Measurements from ENCODE around the gene COL13A1.

The COL13A1 gene

DNA sequence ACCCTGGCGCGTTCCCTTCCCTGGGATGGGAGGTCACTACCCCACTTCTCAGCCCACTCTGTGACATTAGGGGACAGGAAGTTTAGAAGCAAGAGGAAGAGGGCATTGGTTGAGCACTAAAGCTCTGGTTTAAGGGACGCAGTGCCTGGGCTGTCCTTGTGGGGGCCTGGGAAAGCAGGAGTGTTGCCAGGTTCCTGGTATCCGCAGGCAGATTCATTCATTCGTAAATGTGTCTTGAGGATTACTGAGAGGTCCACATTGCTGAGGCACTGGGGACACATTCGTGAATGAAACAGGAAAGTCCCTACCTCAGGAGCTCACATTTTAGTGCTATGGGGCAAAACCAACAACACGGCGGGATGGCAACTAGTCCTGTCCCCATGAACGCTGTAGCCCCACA lies 69.4 kb downstream of the COL13A1 start:
- TF ChIP-seq CSDC2 (CRISPR knock-in tag; IDR thresholded peaks at IDR 0.05) (no peak), SNAI2 (CRISPR knock-in tag; IDR thresholded peaks at IDR 0.05) (no peak), ZNF70 (CRISPR knock-in tag; IDR thresholded peaks at IDR 0.05) (no peak), BACH2 (CRISPR knock-in tag; IDR thresholded peaks at IDR 0.05; ENCODE audit: borderline replicate concordance) (no peak), ESRRG (CRISPR knock-in tag; IDR thresholded peaks at IDR 0.05) (no peak), ARNTL (CRISPR knock-in tag; IDR thresholded peaks at IDR 0.05; ENCODE audit: borderline replicate concordance, low read depth) (no peak), TOX (CRISPR knock-in tag; IDR thresholded peaks at IDR 0.05; ENCODE audit: borderline replicate concordance) (no peak), ZNF8 (CRISPR knock-in tag; IDR thresholded peaks at IDR 0.05) (no peak), TCF4 (CRISPR knock-in tag; IDR thresholded peaks at IDR 0.05; ENCODE audit: borderline replicate concordance) (no peak), PPARA (CRISPR knock-in tag; IDR thresholded peaks at IDR 0.05; ENCODE audit: borderline replicate concordance) (no peak), RARB (CRISPR knock-in tag; IDR thresholded peaks at IDR 0.05) (no peak), ZC3H10 (CRISPR knock-in tag; IDR thresholded peaks at IDR 0.05) (no peak), ZFP30 (CRISPR knock-in tag; IDR thresholded peaks at IDR 0.05) (no peak), ZFP3 (CRISPR knock-in tag; IDR thresholded peaks at IDR 0.05) (no peak), GLIS3 (CRISPR knock-in tag; IDR thresholded peaks at IDR 0.05) (no peak)
- TF ChIP-seq, protein P1, sequence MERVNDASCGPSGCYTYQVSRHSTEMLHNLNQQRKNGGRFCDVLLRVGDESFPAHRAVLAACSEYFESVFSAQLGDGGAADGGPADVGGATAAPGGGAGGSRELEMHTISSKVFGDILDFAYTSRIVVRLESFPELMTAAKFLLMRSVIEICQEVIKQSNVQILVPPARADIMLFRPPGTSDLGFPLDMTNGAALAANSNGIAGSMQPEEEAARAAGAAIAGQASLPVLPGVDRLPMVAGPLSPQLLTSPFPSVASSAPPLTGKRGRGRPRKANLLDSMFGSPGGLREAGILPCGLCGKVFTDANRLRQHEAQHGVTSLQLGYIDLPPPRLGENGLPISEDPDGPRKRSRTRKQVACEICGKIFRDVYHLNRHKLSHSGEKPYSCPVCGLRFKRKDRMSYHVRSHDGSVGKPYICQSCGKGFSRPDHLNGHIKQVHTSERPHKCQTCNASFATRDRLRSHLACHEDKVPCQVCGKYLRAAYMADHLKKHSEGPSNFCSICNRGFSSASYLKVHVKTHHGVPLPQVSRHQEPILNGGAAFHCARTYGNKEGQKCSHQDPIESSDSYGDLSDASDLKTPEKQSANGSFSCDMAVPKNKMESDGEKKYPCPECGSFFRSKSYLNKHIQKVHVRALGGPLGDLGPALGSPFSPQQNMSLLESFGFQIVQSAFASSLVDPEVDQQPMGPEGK (CRISPR knock-in tag; IDR thresholded peaks at IDR 0.05; ENCODE audit: borderline replicate concordance) = no peak
- TF ChIP-seq, protein P2, sequence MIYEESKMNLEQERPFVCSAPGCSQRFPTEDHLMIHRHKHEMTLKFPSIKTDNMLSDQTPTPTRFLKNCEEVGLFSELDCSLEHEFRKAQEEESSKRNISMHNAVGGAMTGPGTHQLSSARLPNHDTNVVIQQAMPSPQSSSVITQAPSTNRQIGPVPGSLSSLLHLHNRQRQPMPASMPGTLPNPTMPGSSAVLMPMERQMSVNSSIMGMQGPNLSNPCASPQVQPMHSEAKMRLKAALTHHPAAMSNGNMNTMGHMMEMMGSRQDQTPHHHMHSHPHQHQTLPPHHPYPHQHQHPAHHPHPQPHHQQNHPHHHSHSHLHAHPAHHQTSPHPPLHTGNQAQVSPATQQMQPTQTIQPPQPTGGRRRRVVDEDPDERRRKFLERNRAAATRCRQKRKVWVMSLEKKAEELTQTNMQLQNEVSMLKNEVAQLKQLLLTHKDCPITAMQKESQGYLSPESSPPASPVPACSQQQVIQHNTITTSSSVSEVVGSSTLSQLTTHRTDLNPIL (CRISPR knock-in tag; IDR thresholded peaks at IDR 0.05; ENCODE audit: low read depth) = no peak
- TF ChIP-seq, protein P3, sequence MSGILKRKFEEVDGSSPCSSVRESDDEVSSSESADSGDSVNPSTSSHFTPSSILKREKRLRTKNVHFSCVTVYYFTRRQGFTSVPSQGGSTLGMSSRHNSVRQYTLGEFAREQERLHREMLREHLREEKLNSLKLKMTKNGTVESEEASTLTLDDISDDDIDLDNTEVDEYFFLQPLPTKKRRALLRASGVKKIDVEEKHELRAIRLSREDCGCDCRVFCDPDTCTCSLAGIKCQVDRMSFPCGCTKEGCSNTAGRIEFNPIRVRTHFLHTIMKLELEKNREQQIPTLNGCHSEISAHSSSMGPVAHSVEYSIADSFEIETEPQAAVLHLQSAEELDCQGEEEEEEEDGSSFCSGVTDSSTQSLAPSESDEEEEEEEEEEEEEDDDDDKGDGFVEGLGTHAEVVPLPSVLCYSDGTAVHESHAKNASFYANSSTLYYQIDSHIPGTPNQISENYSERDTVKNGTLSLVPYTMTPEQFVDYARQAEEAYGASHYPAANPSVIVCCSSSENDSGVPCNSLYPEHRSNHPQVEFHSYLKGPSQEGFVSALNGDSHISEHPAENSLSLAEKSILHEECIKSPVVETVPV (CRISPR knock-in tag; IDR thresholded peaks at IDR 0.05) = no peak
- TF ChIP-seq, protein P4, sequence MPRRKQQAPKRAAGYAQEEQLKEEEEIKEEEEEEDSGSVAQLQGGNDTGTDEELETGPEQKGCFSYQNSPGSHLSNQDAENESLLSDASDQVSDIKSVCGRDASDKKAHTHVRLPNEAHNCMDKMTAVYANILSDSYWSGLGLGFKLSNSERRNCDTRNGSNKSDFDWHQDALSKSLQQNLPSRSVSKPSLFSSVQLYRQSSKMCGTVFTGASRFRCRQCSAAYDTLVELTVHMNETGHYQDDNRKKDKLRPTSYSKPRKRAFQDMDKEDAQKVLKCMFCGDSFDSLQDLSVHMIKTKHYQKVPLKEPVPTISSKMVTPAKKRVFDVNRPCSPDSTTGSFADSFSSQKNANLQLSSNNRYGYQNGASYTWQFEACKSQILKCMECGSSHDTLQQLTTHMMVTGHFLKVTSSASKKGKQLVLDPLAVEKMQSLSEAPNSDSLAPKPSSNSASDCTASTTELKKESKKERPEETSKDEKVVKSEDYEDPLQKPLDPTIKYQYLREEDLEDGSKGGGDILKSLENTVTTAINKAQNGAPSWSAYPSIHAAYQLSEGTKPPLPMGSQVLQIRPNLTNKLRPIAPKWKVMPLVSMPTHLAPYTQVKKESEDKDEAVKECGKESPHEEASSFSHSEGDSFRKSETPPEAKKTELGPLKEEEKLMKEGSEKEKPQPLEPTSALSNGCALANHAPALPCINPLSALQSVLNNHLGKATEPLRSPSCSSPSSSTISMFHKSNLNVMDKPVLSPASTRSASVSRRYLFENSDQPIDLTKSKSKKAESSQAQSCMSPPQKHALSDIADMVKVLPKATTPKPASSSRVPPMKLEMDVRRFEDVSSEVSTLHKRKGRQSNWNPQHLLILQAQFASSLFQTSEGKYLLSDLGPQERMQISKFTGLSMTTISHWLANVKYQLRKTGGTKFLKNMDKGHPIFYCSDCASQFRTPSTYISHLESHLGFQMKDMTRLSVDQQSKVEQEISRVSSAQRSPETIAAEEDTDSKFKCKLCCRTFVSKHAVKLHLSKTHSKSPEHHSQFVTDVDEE (CRISPR knock-in tag; IDR thresholded peaks at IDR 0.05) = no peak
- no peak for ATAC-seq

DNA sequence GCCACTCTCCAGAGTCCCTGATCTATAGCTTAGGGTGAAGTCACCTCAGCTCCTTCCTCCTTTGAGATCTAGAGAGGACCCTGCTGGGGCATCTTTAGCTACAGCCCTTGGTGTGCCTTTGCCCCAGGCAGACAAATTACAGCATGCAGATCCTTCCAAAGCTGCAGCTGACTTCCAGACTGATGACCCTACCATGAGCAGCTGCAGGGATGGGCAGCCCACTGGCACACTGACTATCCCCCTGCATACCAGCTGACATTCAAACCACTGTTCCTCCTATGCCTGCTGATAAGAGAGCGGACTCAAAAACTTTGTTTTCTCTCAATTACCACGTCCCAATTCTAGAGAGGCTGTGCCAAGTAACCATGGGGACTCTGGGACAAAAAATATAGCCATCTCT lies 70.6 kb downstream of the COL13A1 start:
- TF ChIP-seq, protein P3 (CRISPR knock-in tag; IDR thresholded peaks at IDR 0.05) = no peak
- TF ChIP-seq ZNF70 (CRISPR knock-in tag; IDR thresholded peaks at IDR 0.05) = no peak
- no peak for TF ChIP-seq BACH2 (CRISPR knock-in tag; IDR thresholded peaks at IDR 0.05; ENCODE audit: borderline replicate concordance)
- TF ChIP-seq TCF4 (CRISPR knock-in tag; IDR thresholded peaks at IDR 0.05; ENCODE audit: borderline replicate concordance) = no peak
- TF ChIP-seq RARB (CRISPR knock-in tag; IDR thresholded peaks at IDR 0.05) = no peak
- TF ChIP-seq ZNF8 (CRISPR knock-in tag; IDR thresholded peaks at IDR 0.05) = no peak
- TF ChIP-seq ZC3H10 (CRISPR knock-in tag; IDR thresholded peaks at IDR 0.05) = no peak
- TF ChIP-seq, protein P4 (CRISPR knock-in tag; IDR thresholded peaks at IDR 0.05) = no peak
- TF ChIP-seq, protein P5, sequence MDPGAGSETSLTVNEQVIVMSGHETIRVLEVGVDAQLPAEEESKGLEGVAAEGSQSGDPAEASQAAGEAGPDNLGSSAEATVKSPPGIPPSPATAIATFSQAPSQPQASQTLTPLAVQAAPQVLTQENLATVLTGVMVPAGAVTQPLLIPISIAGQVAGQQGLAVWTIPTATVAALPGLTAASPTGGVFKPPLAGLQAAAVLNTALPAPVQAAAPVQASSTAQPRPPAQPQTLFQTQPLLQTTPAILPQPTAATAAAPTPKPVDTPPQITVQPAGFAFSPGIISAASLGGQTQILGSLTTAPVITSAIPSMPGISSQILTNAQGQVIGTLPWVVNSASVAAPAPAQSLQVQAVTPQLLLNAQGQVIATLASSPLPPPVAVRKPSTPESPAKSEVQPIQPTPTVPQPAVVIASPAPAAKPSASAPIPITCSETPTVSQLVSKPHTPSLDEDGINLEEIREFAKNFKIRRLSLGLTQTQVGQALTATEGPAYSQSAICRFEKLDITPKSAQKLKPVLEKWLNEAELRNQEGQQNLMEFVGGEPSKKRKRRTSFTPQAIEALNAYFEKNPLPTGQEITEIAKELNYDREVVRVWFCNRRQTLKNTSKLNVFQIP (CRISPR knock-in tag; IDR thresholded peaks at IDR 0.05; ENCODE audit: borderline replicate concordance, low read depth) = no peak
- no peak for TF ChIP-seq ISL1 (CRISPR knock-in tag; IDR thresholded peaks at IDR 0.05)
- TF ChIP-seq ESRRG (CRISPR knock-in tag; IDR thresholded peaks at IDR 0.05) = no peak
- no peak for TF ChIP-seq TOX (CRISPR knock-in tag; IDR thresholded peaks at IDR 0.05; ENCODE audit: borderline replicate concordance)
- no peak for TF ChIP-seq ZFP30 (CRISPR knock-in tag; IDR thresholded peaks at IDR 0.05)
- TF ChIP-seq GLIS3 (CRISPR knock-in tag; IDR thresholded peaks at IDR 0.05) = no peak
- no peak for TF ChIP-seq ZFP3 (CRISPR knock-in tag; IDR thresholded peaks at IDR 0.05)
- TF ChIP-seq SNAI2 (CRISPR knock-in tag; IDR thresholded peaks at IDR 0.05) = no peak
- TF ChIP-seq ARNTL (CRISPR knock-in tag; IDR thresholded peaks at IDR 0.05; ENCODE audit: borderline replicate concordance, low read depth) = no peak
- no peak for TF ChIP-seq OSR1 (CRISPR knock-in tag; IDR thresholded peaks at IDR 0.05)
- no peak for TF ChIP-seq ZNF565 (CRISPR knock-in tag; conservative IDR thresholded peaks at IDR 0.05; ENCODE audit: low read depth)
- no peak for TF ChIP-seq CSDC2 (CRISPR knock-in tag; IDR thresholded peaks at IDR 0.05)
- no peak for ATAC-seq

All from SK-N-SH treated with all-trans-retinoic acid at 6 μM for 48 hours (cell line).